K562 (cell line): Measurements from ENCODE around the gene GLIPR1. TPM values are rescaled to one million over a fixed set of nuclear protein-coding genes. Genes with fewer than 3 reads are reported as not detected.

Source experiments
- ARID1B ChIP-seq: fragments of 450-650 bp; IDR thresholded peaks from 2 replicates; pipeline ENCODE4 v1.6.1; 2016; ENCODE audit warnings: antibody characterized with exemption, mild to moderate bottlenecking, inconsistent platforms
- DEAF1 ChIP-seq: fragments of 450-650 bp; formaldehyde crosslinking; IDR thresholded peaks from 2 replicates; pipeline ENCODE4 v1.4.0; 2020; ENCODE audit warnings: mild to moderate bottlenecking, moderate library complexity
- NFYB ChIP-seq: IDR thresholded peaks from 2 replicates; pipeline ENCODE4 v1.6.1; 2011; ENCODE audit warnings: mild to moderate bottlenecking, moderate library complexity; ENCODE audit not compliant: insufficient read length; ENCODE audit errors: extremely low read depth
- NKRF ChIP-seq: fragments of 450-650 bp; IDR thresholded peaks from 2 replicates; pipeline ENCODE4 v1.6.1; 2016; ENCODE audit warnings: borderline replicate concordance
- POLR2A ChIP-seq: fragments of 450-650 bp; conservative IDR thresholded peaks from 2 replicates; pipeline ENCODE4 v1.6.1; 2016
- RFX5 ChIP-seq: IDR thresholded peaks from 2 replicates; pipeline ENCODE4 v1.6.1; 2011; ENCODE audit warnings: low read depth, mild to moderate bottlenecking, improper control_type of control experiment, low read length
- ZBTB17 ChIP-seq: fragments of 450-650 bp; formaldehyde crosslinking; IDR thresholded peaks from 2 replicates; pipeline ENCODE4 v1.4.0; 2020; ENCODE audit warnings: mild to moderate bottlenecking
- ZNF277 ChIP-seq: fragments of 250-450 bp; sonication (Bioruptor Pico); IDR thresholded peaks from 2 replicates; pipeline ENCODE4 v1.8.0; 2022; ENCODE audit warnings: inconsistent platforms, mild to moderate bottlenecking, moderate library complexity, borderline replicate concordance
- polyA plus RNA-seq, 8 experiments: library from polyadenylated mRNA; depleted of rRNA in 4 of 8; stranded (reverse) in 5 of 8; unstranded in 3 of 8; fragments of >200 nt; fragmentation: Nextera tagmentation in 2 of 8; fragmentation: Illumina TruSeq in 1 of 8; extraction: Ambion mirVana in 2 of 8; extraction: Trizol in 1 of 8; gene quantifications; 2 replicates each; pipeline versions ENCODE4 v1.2.1 to v1.2.3, GENCODE V29; 2011 to 2014; ENCODE audit warnings: inconsistent platforms in 1 of 8, missing spikeins in 1 of 8
- total RNA-seq, 7 experiments: library from RNA; depleted of rRNA in 6 of 7; stranded (reverse); fragments of >200 nt in 6 of 7; fragmentation: Illumina TruSeq in 2 of 7; extraction: Trizol in 2 of 7; gene quantifications; 2 replicates each; pipeline versions ENCODE4 v1.2.1 to v1.2.3, GENCODE V29; 2011 to 2021; ENCODE audit warnings: low replicate concordance in 1 of 7

GLIPR1 gene
- total and polyA plus RNA-seq, 9 of the 15 experiments (the other 6 are each of a cell fraction or from before 2014, with no cell fraction given): 0.26 to 2.1 (median 1.2) TPM

GRCh38 chr12:75487308-75487707, 6.8 kb downstream of the GLIPR1 start (continued):
- no peak for TF ChIP-seq NFYB
- no peak for TF ChIP-seq ARID1B
- TF ChIP-seq NKRF: no peak
- no peak for TF ChIP-seq ZNF277
- TF ChIP-seq DEAF1 (CRISPR knock-in tag): no peak
- TF ChIP-seq POLR2A: no peak
- TF ChIP-seq ZBTB17: no peak
- no peak for TF ChIP-seq RFX5
